HG03432 (cell line): ENCODE measurements around the gene ARHGEF6.
"Not testable (repeated sequence)": the region's sequence is repeated elsewhere in the genome, so short reads cannot be mapped to it uniquely, and the experiment has no call there.

ENCODE experiments used
- ATAC-seq: cut with Tn5 transposase; IDR thresholded peaks from one replicate; pipeline ENCODE4 v1.9.1; 2021; ENCODE audit warnings: mild to moderate bottlenecking, moderate library complexity; ENCODE audit not compliant: unreplicated experiment

ARHGEF6 gene

GRCh38 chrX:136780763-136781162 lies at the start of gene ARHGEF6:
Gene ARHGEF6, minus strand, starts transcription at chrX:136780932. Its CDS starts 50 bp downstream, at chrX:136780882.
- ATAC-seq = peak; percentile 53

GRCh38 chrX:136829413-136829812 lies 48.7 kb upstream of the ARHGEF6 start:
- no peak for ATAC-seq

DNA sequence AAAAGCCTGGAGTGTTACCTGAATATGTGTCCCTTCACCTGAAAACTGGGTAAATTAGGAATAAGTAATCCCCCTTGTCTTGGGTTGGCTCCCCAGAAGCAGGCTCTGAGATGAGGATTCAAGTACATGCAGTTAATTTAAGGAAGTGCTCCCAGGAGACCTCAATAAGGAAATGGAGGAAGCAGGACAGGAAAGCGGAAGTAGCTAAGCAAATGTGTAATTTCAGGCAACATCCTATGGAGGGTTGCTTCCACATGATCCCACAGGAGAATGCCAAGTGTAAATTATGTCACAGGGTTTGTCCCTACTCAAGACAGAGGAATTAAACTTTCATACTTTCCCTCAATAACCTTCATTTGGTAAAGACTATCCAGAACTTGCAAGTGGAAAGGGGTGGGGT lies 48.1 kb upstream of the ARHGEF6 start:
- ATAC-seq = no peak

- no peak for ATAC-seq
Observed at GRCh38 chrX:136827026-136827425, 46.3 kb upstream of the ARHGEF6 start.

DNA sequence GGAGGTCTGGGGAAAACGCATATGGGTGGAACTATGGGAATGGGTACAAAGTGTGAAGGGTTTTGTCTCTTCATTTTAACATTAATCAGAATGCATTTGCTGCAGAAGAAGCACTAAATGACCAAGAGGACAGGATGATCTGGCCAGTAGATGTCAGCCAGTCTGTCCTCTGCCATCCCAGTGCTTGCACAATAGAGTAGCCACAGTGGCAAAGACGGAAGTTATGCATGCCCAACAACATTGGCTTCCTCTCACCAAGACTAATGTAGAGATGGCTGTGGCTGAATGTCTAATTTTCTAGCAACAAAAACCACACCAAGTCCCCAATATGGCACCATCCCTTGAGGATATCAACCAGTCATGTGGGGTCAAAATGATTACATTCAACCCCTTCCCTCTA lies 45.0 kb upstream of the ARHGEF6 start:
- ATAC-seq = no peak

- no peak for ATAC-seq
Observed at GRCh38 chrX:136823175-136823574, 42.4 kb upstream of the ARHGEF6 start.

- ATAC-seq = no peak
Observed at GRCh38 chrX:136822337-136823095, 41.8 kb upstream of the ARHGEF6 start.

DNA sequence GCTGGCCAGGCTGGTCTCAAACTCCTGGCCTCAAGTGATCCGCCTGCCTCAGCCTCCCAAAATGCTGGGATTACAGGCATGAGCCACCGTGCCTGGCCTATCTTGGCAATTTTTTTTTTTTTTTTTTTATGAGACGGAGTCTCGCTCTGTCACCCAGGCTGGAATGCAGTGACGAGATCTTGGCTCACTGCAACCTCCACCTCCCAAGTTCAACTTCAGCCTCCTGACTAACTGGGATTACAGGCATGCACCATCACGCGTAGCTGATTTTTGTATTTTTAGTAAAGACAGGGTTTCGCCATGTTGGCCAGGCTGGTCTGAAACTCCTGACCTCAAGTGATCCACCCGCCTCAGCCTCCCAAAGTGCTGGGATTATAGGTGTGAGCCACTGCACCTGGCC lies 39.0 kb upstream of the ARHGEF6 start:
- ATAC-seq = not testable (repeated sequence)

- ATAC-seq = no peak
Observed at GRCh38 chrX:136819031-136819703, 38.4 kb upstream of the ARHGEF6 start.

DNA sequence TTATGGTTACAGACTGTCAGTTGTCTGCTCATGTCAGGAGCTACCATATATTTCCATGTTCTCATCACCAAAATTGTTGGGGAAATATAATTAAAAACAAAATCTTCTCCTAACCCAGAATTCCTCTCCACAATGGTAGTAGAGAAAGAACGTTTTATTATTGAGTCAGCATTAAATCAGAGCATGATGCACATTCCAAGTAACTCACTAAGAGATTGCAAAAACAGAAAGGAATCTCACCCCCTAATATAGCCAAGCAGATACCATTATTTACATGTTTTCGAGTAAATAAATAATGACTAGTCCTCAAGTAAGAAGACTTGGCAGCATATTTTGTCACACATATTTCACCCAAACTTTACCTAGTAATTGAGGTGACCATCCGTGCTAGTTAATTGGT lies 36.2 kb upstream of the ARHGEF6 start:
- ATAC-seq = no peak

DNA sequence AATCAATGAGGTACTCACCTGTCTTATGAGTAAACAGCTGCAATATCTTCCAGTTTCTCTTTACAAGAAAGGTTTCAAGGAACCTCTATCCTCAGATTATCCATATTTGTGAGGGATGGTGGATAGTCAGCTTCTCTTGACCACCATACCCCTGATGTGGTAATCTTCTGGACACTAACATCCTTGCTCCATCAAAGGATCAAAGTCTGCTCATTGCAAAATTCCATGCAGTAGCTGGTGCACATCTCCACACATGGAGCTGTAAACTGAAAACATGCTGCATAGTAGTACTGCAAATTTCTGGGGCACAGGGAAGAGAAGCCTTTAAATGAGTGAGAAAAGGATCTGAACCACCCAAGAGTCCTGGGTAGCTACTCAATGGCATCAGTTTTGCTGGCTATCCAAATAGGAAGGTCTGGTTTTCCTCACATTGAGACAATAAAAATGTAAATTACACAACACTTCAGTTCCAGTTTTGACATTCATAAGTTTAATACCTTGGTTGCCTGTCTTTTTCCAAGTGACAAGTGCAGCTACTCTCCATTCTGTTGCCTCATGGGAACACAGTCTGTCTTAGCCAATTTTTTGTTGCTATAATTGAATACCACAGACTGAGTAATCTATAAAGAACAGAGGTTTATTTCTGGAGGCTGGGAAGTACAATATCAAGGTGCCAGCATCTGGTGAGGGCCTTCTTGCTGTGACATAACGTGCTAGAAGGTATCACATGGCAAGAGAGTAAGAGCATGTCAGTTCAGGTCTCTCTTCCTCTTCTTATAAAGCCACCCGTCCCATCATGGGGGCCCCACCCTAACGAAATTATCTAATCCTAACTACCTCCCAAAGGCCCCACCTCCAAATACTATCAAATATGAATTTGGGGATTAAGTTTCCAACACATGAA lies 34.4 kb upstream of the ARHGEF6 start:
- no peak for ATAC-seq

DNA sequence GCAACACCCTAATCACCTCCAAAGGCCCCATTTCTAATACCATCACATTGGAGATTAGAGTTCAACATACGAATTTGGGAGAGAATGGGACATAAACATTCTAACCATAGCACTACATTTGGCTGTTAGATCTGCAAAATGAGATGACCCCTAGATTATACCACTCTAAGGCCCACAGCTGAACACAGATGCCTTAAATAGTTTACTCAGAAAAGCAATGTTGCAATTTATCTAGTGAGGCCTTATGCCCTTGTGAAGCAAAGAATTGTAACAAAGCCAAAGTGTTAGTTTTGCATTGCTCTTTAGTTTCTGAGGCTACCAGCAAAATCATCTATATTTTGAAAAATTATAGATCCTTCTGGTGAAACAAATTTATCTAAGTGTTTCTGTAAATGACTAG lies 31.6 kb upstream of the ARHGEF6 start:
- no peak for ATAC-seq

GRCh38 chrX:136810493-136810892 lies 29.8 kb upstream of the ARHGEF6 start:
- ATAC-seq = no peak

GRCh38 chrX:136806891-136807410 lies 26.2 kb upstream of the ARHGEF6 start:
- ATAC-seq = no peak

GRCh38 chrX:136802515-136802914 lies 21.8 kb upstream of the ARHGEF6 start:
- no peak for ATAC-seq

DNA sequence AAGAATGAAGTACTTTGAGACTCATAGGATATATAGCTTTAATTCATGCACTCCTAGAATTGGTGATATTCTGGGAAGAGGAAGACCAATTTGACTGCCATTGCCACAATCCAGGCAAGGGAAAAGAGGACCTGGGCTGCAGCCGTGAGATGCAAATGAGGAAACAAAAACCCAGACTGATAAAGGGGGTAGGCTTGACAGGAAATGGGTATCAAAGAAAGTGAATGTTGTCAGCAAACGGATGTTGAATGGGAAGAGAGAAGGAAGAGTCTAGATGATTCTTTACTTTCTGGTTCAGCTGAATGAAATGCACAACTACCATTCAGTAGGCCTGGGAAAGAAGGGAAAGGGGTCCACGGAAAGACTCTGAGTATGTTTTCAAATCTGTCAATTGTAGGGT lies 17.1 kb upstream of the ARHGEF6 start:
- ATAC-seq = no peak

GRCh38 chrX:136795132-136795531 lies 14.4 kb upstream of the ARHGEF6 start:
- not testable (repeated sequence) for ATAC-seq

GRCh38 chrX:136794660-136795059 lies 13.9 kb upstream of the ARHGEF6 start:
- ATAC-seq = not testable (repeated sequence)

DNA sequence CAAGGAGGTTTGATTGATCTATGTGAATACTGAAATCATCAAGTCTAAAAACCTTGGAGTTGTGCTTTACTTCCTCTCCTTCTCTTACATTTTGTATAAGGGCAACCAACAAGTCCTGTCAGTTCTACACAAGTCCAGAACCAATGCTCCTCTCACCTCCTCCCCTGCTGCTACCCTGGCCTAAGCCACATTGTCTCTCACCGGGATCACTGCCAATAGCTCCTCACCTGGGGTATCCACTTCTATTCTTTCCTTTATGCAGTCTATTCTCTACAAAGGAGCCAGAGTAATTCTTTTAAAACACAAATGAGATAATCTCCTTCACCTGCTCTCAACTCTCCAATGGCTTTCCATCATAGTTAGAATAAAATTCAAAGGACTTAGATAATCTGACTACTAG lies 13.3 kb upstream of the ARHGEF6 start:
- no peak for ATAC-seq

DNA sequence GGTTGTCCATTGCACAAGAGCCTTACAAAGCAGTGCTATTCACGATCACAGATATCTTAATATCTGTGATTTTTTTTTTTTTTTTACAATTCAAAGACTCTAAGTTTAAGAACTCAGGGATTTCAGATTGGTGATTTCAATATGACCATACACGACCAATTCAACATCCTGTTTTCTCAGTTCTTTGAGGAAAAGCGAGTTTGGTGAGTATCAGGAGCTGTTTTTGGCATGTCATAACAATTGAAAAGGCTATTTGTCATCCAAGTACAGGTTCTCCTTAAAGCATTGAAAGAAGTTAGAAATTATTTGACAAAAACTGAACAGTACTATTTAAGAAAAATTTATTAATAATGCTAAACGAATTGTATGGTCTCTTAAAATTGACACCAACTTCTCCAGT lies 9.1 kb upstream of the ARHGEF6 start:
- no peak for ATAC-seq

- no peak for ATAC-seq
Observed at GRCh38 chrX:136784231-136784630, 3.5 kb upstream of the ARHGEF6 start.
